Suppressor macrophage treated with lipopolysaccharide for 1 hour (primary cell): ENCODE measurements around the gene CRAT.

Experiments
- DNase-seq, 3 donors: peaks; one replicate each; pipeline ENCODE4 v3.0.0-alpha.2; 2020 to 2022

The CRAT gene

GRCh38 chr9:129108805-129109536 lies 1.6 kb downstream of the CRAT start:
- no peak for DNase-seq

- no peak for DNase-seq
Observed at GRCh38 chr9:129108083-129108804, 2.3 kb downstream of the CRAT start.

DNA sequence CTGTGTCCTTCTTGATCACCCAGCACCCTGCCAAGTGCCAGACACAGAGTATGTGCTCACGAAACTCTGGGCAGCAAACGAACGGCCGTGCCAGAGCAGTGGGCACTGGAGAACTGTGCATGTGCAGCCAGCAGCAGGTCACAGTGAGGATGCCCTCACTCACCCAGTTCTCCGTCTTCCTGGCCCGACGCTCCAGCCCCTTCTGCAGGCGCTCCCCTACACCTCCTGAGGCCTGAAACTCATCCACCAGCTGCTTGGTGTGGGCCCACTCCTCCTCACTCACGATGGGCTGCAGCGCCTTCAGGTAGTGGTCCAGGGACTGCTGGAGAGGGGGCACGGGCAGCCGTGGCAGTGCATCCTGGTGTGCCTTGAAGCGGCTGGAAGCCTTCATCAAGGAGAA lies 2.9 kb downstream of the CRAT start:
- DNase-seq: no peak

DNA sequence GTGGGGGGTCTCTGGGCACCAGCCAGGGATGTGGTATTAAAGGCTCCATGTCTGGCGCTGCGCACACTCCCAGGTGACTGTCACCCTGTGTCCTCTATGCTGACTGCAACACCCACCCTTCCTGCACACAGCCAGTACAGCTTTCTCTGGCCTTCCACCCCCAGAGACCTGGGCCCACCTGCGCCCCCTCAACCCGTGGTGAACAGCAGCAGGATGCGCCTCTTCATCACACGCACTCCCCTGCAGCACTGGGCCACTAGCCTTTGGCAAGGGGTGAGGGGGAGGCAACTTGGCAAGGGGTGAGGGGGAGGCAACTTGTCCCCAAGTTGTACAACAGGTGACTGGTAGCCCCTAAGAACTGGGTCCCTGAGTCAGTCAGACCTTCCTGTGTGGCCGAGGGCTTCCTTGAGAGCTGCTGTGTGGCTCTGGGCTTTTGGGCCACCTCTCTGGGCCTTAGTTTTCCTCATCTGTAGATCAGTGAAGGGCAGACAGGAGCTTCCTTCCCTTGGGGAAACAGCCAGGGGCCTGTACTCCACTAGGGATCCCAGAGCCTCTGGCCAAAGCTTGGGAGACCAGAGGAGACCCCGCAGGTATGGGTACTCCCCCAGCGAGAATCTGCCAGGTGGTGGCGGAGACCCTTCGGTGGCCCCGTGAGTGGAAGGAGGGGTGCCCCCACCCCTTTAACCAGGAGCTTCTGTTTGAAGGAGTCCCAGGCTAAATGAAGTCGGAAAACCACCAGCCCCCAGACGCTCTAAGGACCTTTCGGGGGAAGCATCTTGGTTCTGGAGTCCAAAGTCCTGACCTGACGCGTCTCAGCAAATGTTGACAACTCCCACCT lies 4.5 kb downstream of the CRAT start:
- no peak for DNase-seq

GRCh38 chr9:129104051-129104450 lies 6.5 kb downstream of the CRAT start:
- no peak for DNase-seq

- DNase-seq: no peak
Observed at GRCh38 chr9:129103595-129103965, 7.0 kb downstream of the CRAT start.

- peak; percentile 56 to 74 (median 60) for DNase-seq
Observed at GRCh38 chr9:129102791-129103594, 7.6 kb downstream of the CRAT start.

GRCh38 chr9:129102095-129102525 lies 8.5 kb downstream of the CRAT start:
- no peak for DNase-seq

DNA sequence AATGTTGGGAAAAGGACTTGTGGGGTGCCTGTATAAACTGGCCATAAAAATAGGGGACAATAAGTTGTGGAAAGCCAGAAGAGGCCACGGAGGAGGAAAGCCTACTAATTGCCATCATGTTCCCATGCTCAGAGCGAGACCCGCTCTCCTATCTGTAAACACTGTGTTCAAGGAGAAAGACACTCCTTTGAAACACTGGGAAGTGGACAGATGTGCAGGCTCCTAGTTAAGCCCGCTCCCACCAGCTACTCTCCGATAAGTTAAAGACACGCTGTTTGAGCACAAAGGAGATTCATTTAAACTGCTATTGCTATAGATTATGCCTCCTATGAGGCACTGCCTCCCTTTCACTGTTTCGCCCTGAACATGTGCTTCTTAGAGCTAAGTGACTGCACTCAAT lies 9.3 kb downstream of the CRAT start:
- DNase-seq: no peak

- no peak for DNase-seq
Observed at GRCh38 chr9:129100383-129101169, 10.0 kb downstream of the CRAT start.

DNA sequence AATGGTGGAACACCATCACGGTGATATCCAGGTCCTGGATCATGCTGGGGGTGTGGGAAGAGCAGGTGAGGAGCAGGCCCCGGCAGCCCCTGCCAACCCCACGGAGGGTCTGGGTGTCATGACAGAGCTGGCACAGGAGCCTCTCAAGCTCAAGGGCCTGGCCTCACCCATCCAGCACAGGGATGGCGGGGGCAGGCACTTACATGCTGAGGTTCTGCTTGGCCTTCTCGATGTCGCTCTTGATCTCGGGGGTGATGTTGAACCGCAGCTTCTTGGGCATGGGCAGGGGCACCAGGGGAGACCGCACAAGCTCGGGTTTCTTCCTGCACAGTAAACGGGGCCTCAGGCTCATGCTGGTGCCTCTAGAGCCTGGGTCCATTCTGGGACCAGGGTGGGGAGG lies 12.3 kb downstream of the CRAT start:
- DNase-seq: no peak

DNA sequence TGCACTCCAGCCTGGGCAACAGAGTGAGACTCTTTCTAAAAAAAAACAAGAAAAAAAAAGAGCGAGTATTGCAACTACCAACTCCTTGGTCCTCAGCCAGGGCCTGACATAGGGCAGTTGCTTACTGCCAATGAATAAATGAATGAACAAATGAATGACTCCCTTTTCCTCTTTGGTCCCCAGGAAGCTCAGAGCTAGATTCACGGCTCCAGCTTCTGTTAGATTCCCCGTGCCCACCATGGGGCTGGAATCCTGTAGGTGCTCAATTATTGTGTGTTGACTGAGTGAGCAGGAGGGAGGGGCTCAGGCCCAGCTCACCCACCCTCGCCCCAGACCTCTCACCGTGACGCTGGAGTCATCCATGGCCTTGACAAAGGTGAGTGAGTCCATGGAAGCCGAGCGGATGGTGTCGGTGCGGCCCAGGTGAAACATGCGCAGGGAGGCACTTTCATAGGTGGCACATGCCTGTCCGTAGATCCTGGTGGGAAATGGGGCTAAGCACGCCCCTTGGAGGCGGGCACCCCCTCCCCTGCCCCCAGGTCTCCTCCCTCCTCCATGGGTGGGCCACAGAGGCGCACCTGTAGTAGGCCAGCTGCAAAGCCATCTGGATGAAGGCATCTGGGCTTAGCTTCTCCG lies 12.8 kb downstream of the CRAT start:
- DNase-seq: no peak

DNA sequence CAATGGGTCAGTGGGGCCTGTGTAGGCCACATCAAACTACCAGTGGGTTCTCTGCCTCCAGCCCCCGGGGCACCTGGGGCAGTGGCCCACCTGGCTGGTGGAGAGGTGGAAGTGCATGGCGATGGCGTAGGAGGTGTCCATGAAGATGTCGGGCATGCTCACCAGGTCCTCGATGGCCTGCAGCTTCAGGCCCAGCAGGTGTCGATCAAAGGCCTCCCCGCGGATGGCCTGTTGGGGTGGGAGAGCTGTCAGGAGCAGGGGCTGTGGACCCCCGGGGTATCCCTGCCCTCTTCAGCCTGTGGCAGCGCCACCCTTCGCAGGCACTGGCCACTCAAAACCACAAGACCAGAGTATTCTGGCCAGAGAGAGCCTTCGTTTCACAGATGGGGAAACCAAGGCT lies 14.7 kb downstream of the CRAT start:
- no peak for DNase-seq

DNA sequence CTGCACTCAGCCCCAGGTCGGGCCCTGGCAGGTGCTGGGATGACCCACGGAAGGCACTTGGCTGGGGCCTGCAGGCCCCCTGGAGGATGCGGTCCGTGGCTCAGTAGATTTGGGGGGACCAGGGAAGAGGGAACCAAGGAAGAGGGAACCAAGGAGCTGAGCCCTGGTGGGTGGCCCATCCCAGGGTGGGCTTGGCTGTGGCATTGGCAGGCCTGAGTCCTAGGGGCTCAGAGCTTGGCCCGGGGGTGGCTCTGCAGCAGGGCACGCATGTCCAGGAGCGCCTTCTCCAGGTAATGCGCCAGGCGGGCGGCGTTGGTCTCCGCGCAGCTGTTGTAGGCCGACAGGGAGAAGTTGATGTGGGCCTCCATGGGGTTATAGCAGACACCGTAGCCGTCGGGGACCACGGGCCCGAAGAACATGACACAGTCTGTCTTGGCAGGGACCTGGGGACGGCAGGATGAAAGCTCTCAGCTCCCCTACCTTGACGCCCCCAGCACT lies 15.4 kb downstream of the CRAT start:
- no peak for DNase-seq

- DNase-seq: no peak
Observed at GRCh38 chr9:129094387-129095169, 16.0 kb downstream of the CRAT start.

GRCh38 chr9:129093602-129094386 lies 16.8 kb downstream of the CRAT start:
- no peak for DNase-seq

GRCh38 chr9:129089246-129089645 lies 21.3 kb downstream of the CRAT start:
- DNase-seq: no peak

- DNase-seq: no peak
Observed at GRCh38 chr9:129084087-129084486, 26.5 kb downstream of the CRAT start.

DNA sequence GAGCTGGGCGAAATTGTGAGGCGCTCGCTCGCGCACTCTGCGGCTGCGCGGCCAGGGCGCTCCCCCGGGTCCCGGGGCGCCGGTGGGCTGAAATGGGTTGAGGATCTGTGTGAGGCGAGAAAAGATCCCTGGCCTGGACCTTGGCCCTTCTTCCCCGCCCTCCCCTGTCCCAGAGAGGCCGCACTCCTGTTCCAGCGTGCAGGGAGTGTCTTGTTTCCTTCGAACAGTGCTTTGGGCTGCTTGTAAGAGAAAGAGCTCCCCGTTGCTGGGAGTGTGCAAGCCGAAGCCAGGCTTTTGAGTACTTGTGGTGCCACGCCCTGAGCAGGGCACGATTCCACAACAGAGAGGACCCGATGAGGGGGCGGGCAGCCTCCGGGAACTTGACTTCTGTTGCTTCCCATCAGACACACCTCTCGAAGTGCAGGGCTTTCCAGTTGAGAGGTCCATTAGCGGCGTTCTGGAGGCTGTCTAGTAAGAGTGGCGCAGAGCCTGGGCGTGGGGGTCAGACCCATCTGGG lies 29.1 kb downstream of the CRAT start:
- DNase-seq: peak in 2 of 3 donors; percentile 23 to 46
